ENCODE results near the gene SMYD5.
A peak's percentile ranks its signal among the peaks of the same experiment; 100 is the strongest.

The SMYD5 gene

GRCh38 chr2:73203055-73203681 is 10.9 kb upstream of the SMYD5 start:
- no peak for DNase-seq (ENCODE audit: low read depth in 1 of 2, low spot score in 1 of 2)

GRCh38 chr2:73205611-73206010 is 8.4 kb upstream of the SMYD5 start:
- DNase-seq (ENCODE audit: low read depth in 1 of 2, low spot score in 1 of 2) = no peak

GRCh38 chr2:73208258-73208657 is 5.8 kb upstream of the SMYD5 start:
- DNase-seq (ENCODE audit: low read depth in 1 of 2, low spot score in 1 of 2) = no peak

- DNase-seq (ENCODE audit: low read depth in 1 of 2, low spot score in 1 of 2) = no peak
Observed at GRCh38 chr2:73210019-73210418, 4.0 kb upstream of the SMYD5 start.

GRCh38 chr2:73210696-73211095 is 3.3 kb upstream of the SMYD5 start:
- DNase-seq (ENCODE audit: low read depth in 1 of 2, low spot score in 1 of 2) = no peak

- no peak for DNase-seq (ENCODE audit: low read depth in 1 of 2, low spot score in 1 of 2)
Observed at GRCh38 chr2:73212098-73212447, 2.0 kb upstream of the SMYD5 start.

GRCh38 chr2:73212448-73213176 is 1.4 kb upstream of the SMYD5 start:
- DNase-seq (ENCODE audit: low read depth in 1 of 2, low spot score in 1 of 2) = peak; percentile 50 to 61

GRCh38 chr2:73215254-73215653 is 1.2 kb downstream of the SMYD5 start:
- DNase-seq (ENCODE audit: low read depth in 1 of 2, low spot score in 1 of 2) = no peak

- no peak for DNase-seq (ENCODE audit: low read depth in 1 of 2, low spot score in 1 of 2)
Observed at GRCh38 chr2:73217160-73217559, 3.1 kb downstream of the SMYD5 start.

- DNase-seq (ENCODE audit: low read depth in 1 of 2, low spot score in 1 of 2) = no peak
Observed at GRCh38 chr2:73217826-73218225, 3.8 kb downstream of the SMYD5 start.

- DNase-seq (ENCODE audit: low read depth in 1 of 2, low spot score in 1 of 2) = no peak
Observed at GRCh38 chr2:73218298-73218697, 4.3 kb downstream of the SMYD5 start.

GRCh38 chr2:73223821-73224220 is 9.8 kb downstream of the SMYD5 start:
- no peak for DNase-seq (ENCODE audit: low read depth in 1 of 2, low spot score in 1 of 2)

GRCh38 chr2:73225513-73226360 is 11.7 kb downstream of the SMYD5 start:
- DNase-seq (ENCODE audit: low read depth in 1 of 2, low spot score in 1 of 2) = no peak

- DNase-seq (ENCODE audit: low read depth in 1 of 2, low spot score in 1 of 2) = no peak
Observed at GRCh38 chr2:73227086-73227485, 13.0 kb downstream of the SMYD5 start.

- no peak for DNase-seq (ENCODE audit: low read depth in 1 of 2, low spot score in 1 of 2)
Observed at GRCh38 chr2:73228631-73229030, 14.6 kb downstream of the SMYD5 start.

- no peak for DNase-seq (ENCODE audit: low read depth in 1 of 2, low spot score in 1 of 2)
Observed at GRCh38 chr2:73232403-73233153, 18.5 kb downstream of the SMYD5 start.

- peak; percentile 77 to 94 for DNase-seq (ENCODE audit: low read depth in 1 of 2, low spot score in 1 of 2)
Observed at GRCh38 chr2:73233154-73233931, 19.3 kb downstream of the SMYD5 start, which contains the start of gene PRADC1. Gene PRADC1, minus strand, starts transcription at chr2:73233239. Its CDS starts 79 bp downstream, at chr2:73233160.

- DNase-seq (ENCODE audit: low read depth in 1 of 2, low spot score in 1 of 2) = peak; percentile 73 to 86
Observed at GRCh38 chr2:73233932-73234832, 20.1 kb downstream of the SMYD5 start, which contains the start of gene CCT7. Gene CCT7, plus strand, starts transcription at chr2:73234308. Its CDS starts 71 bp downstream, at chr2:73234379.

GRCh38 chr2:73235315-73236028 is 21.4 kb downstream of the SMYD5 start:
- no peak for DNase-seq (ENCODE audit: low read depth in 1 of 2, low spot score in 1 of 2)
